Epidermal melanocyte (primary cell): ENCODE results near the gene SFTPA1.
A peak's percentile ranks its signal among the peaks of the same experiment; 100 is the strongest.
"Not testable (repeated sequence)": the region's sequence is repeated elsewhere in the genome, so short reads cannot be mapped to it uniquely, and the experiment has no call there.

Source experiments
- DNase-seq: peaks from one replicate; pipeline ENCODE4 v3.0.0; 2011; ENCODE audit warnings: low spot score; ENCODE audit not compliant: insufficient read length

Gene SFTPA1

GRCh38 chr10:79610601-79611191 is at the start of gene SFTPA1:
TSS of gene SFTPA1 (plus strand) at chr10:79610939. CDS start at chr10:79611826, 887 bp downstream.
- DNase-seq = no peak

GRCh38 chr10:79561257-79561656 is 49.5 kb upstream of the SFTPA1 start:
- no peak for DNase-seq

GRCh38 chr10:79562135-79562756 is 48.5 kb upstream of the SFTPA1 start:
- peak; percentile 36 for DNase-seq

- DNase-seq = no peak
These were observed 47.3 kb upstream of the SFTPA1 start for GRCh38 chr10:79563426-79563825.

GRCh38 chr10:79570624-79571023 is 40.1 kb upstream of the SFTPA1 start:
- not testable (repeated sequence) for DNase-seq

- no peak for DNase-seq
These were observed 31.4 kb upstream of the SFTPA1 start for GRCh38 chr10:79579361-79579760.

DNA sequence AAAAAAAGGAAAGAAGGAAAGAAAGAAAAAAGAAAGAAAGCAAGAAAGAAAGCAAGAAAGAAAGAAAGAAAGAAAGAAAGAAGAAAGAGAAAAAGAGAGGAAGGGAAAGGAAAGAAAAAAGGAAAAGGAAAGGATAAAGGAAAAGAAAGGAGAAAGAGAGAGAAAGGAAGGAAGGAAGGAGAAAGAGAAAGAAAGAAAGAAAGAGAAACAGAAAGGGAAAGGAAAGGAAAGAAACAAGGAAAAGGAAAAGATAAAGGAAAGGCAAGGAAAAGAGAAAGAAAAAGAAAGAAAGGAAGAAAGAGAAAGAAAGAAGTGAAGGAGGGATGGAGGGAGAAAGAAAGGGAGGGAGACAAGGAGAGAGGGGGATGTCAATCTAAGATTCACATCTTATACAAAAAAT is 29.7 kb upstream of the SFTPA1 start:
- DNase-seq = no peak

DNA sequence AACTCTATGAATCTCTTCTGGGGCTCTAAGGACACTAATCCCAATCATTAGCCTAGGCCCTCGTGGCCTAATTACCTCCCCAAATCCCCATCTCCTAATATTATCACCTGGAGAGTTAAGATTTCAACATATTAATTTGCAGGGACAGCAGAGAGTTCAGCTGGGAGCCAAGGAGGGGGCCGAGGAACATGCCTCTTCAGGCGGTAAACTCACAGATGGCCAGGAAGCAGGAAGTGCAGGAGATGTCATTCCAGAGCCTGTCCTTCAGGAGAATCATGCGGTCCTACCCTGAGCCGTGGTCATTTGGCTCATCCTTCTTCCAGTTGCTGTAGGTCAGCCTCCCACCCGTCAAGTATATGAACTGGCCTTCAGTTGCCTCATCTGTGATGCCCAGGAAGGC is 28.6 kb upstream of the SFTPA1 start:
- no peak for DNase-seq

GRCh38 chr10:79582954-79583353 is 27.8 kb upstream of the SFTPA1 start:
- DNase-seq = not testable (repeated sequence)

DNA sequence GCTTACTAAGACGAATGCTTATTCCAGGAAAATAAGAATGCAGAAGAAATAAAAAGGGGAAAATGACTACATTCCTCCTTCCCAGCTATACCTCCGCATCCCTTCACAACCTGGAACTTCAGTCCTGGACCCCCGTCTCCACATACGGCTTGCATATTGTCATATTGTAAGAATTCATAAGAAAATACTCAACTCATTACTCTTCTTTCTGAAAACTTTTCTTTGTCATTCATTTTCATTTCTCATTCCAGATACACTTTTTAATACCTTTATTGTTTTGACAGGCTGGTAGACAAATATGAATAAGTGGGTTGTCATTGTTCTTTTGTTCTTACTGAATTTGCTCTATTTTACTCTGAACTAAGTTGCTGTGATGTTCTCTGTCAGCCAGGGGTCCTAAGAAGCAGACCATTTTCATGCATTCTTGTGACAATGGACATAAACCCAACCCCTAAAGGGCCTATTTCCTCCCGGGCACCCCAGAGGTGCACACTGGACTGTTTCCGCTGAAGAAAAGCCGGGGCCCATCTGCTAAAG is 27.2 kb upstream of the SFTPA1 start:
- DNase-seq = no peak

- no peak for DNase-seq
These were observed 24.7 kb upstream of the SFTPA1 start for GRCh38 chr10:79585870-79586527.

GRCh38 chr10:79586933-79587332 is 23.8 kb upstream of the SFTPA1 start:
- no peak for DNase-seq

DNA sequence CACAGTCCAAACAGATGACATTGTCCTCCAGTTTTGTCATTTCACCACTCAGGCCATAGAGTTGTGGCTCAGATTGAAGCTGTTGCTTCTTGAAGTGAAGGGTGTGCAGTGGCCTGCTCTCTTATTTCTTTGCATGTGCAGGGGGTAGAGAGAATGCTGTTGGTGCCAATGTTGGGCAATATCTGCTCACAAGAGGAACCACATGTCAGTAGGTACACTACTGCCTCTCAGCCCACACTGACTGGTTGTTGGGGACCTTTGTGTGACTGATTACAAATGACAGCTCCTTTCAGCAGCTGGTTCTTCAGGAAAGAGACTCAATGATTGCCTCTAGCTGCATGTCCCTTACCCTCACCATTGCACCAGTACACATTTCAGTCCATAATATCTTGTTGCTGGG is 21.9 kb upstream of the SFTPA1 start:
- no peak for DNase-seq

GRCh38 chr10:79593377-79593776 is 17.4 kb upstream of the SFTPA1 start:
- no peak for DNase-seq

DNA sequence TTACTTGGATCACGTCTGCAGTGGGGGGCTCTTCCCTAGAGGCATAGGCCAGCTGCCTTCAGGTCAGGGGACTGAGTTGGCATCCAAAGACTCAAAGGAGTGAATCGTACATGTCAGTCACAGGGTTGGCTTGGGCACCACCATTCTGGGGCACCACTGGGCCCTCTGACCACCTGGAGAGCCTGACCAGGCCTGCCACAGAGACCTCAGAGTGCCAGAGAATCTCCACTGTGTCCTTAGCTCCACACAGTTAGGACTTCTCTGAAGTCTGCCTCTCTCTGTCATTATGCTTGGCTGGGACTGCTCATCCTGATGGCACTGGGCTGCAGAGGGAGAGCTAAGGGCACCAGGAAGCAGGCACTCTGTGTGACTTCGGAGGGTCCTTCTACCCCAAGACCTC is 16.2 kb upstream of the SFTPA1 start:
- DNase-seq = not testable (repeated sequence)

DNA sequence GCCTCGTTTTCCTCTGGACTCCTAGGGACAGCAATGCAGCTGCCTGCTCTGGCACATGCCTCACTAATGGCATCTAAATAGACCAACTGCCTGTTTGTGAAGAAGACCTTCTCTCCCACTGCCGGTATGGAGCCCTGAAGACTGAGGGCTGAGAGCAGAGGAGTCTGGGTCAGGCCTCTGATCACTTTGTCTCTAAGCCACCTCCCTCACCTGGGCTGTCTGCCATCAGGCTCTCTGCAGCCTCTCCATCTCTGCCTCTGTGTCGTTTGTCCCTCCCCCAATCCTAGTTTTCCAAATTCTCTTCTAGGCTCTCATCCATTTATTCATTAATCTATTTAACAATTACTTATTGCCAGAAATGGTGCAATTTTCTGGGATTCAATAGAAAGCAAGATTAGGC is 15.2 kb upstream of the SFTPA1 start:
- no peak for DNase-seq

DNA sequence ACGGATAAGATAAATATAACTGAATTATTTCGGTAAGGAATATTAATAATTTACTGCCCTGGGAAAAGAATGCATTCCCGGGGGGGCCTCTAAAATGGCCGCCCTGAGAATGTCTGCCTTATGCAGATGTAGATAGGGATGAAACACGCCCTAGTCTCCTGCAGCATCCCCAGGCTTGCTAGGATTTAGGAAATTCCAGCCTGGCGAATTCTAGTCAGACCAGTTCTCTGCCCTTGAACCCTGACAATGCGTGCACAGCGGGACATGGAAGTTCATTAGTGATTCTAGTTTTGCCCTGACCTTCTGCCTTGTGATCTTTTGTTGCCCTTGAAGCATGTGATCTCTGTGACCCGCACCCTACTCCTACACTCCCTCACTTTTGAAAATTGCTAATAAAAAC is 11.1 kb upstream of the SFTPA1 start:
- DNase-seq = not testable (repeated sequence)

DNA sequence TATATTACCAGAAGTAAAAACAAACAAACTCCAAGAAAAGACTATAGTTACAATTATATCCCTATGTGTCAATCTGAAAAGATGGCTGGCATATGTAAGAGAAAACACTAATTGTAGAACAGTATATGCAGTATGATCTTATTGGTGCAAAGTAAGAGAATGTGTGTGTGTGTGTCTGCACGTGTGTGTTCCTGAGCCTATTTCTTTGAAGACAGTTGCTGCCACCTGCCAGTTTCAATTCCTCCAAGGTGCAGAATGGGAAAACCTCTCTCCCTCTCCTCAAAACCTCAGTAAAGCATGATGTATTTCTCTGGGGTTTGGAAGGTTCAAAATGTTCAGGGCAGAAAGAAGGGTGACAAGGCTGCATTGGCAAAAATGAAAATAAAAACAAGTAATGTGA is 8.8 kb upstream of the SFTPA1 start:
- no peak for DNase-seq

DNA sequence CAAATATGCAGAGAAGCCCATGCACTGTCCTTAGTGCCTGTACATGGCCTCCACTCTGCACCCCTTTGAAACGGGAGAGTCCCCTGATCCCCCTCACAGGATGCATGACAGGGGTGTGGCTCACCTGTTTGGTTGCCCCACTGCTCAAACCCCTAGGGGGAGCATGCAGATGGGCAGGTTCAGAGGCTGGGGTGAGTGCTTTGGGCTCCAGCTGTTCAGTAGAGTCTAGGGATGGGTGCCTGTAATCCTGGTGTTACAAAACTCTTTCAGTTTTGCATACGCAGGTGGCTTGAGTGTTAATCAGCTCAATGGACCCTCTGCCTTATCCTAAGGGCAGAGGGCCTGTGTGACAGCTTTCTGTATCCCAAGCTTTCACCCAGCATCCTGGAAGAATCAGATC is 7.8 kb upstream of the SFTPA1 start:
- no peak for DNase-seq

DNA sequence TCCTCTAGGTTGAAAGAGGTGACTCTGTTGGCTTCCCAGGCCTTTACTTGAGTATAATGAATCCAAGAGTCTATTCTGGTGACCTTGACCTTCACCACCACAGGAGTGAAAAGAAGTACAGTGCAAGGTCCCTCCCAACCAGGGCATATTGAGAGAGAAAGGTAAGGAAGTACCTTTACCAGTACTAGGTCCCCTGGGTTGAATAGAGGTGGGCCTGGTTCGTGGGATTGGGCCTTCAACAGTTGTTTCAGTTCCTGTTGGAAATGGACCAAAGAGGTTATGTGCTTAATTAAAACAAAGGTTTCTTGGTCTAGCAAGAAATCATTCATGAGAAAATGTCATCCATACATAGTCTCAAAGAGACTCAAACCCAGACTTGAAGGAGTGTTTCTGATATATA is 6.4 kb upstream of the SFTPA1 start:
- no peak for DNase-seq

DNA sequence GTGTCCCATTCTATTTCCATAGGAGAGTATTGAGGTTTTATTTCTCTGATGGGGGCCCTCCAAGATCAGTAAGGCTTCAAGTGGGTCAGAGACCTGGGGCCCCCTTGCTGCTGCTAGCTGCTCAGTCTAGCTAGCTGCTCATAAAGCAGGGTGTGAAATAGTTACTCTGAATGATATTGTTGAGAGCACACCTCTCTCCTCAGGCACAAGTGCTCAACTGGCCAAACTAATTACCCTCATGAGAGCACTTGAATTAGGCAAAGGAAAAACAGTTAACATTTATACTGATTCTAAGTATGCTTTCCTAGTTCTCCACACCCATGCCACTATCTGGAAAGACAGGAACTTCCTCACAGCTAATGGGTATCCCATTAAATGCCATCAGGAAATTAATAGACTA is 5.4 kb upstream of the SFTPA1 start:
- DNase-seq = no peak

DNA sequence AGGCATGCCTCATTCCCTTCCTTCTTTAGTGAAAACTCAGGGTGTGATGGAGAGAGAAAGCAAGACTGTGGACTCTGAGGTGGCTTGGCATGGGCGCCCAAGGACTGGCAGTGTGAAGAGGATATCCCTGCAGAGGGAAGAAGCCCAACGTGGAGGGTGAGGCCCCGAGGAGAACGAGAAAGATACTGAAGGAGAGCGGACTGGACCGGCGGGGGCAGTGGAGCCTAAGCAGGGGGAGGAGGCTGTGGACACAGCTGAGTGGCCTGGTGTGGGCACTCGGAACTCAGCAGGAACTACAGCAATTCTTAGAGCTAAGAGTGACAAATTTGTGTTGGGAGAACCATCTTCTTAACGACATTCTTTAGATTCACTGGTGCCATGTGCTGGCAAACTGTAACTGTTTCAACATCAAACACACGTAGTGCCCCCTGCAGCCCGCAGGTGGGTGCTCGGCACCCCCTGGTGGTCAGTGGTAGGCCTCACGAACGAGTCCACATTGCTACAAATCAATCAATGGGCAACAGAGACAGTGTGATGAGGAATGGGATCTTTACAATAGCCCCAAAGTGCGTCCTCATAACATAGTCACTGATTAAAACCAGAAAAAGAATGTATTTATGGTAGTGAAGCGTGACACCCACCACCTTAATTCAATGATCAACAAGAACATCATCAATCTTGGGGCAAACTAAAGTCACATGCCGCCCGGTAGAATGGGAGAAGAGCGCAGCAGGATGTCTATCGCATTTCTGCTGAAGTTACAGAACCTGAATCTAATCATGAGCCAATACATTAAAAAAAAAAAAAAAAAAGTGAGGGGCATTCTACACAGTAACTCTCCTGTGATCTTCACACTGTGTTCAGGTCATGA is 2.0 kb upstream of the SFTPA1 start:
- no peak for DNase-seq
